ENCODE results near the gene PACSIN2.
"Not testable (repeated sequence)": the region's sequence is repeated elsewhere in the genome, so short reads cannot be mapped to it uniquely, and the experiment has no call there.

PACSIN2 gene, protein sequence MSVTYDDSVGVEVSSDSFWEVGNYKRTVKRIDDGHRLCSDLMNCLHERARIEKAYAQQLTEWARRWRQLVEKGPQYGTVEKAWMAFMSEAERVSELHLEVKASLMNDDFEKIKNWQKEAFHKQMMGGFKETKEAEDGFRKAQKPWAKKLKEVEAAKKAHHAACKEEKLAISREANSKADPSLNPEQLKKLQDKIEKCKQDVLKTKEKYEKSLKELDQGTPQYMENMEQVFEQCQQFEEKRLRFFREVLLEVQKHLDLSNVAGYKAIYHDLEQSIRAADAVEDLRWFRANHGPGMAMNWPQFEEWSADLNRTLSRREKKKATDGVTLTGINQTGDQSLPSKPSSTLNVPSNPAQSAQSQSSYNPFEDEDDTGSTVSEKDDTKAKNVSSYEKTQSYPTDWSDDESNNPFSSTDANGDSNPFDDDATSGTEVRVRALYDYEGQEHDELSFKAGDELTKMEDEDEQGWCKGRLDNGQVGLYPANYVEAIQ

DNA sequence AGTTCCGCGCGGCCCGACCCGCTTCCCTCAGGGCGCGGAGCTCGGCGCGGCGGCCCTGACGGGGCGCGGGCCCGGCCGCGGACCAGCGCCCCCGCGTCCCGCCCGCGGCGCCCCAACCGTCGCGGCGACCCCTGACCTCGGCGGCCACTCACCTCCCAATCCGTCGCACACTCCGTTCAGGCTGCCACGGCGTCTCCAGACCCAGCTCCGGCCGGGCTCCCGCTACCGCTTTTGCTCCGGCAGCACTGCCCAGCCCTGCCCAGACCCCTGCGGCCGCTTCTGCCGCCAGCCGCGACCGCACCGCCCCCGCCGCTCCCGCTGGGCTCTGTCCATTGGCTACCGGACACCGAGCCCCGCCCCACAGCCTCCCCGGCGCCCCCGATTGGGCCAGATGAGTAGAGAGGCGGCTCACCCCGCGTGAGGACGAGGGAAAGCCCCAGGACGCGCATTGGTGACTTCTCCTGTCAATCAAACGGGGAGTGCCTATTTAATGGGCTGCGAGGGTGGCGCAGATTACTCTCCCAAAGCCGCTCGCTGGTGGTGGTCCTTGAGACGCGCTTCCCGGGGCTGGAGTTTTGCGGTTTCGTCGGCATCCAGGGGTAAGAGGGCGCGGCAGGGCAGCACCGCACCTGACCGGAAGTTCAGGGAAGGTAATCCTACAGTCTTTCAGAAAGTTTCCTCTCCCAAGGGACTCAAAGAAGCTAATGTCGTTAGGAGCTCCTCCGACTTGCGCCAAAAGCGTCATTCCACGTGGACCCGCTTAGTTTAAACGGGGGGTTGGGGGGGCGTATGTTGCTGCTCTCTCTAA, at the start of gene PACSIN2:
Gene PACSIN2, minus strand, starts transcription at position 281 of the 808 bp plus-strand sequence. CDS start 103,069 bp downstream, outside the sequence.
- peak; percentile 99 for DNase-seq

DNA sequence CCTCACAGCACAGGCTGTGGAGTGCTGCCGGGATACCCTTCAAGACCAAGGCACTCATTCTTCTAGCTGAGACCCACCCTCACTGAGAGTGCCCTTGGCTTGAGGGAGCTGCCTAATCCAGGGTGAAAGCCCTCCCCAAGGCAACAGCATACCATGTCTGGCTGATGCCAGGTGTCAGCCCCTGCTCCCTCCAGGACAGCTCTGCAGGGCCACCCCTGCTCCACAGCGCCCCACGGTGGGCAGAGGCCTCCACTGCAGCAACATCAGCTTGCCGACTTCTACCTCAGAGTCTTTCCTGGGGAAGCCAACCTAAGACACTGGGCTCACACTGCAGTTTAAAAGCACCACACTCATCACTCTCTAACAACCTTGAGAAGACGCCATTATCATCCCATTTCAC, 45.2 kb upstream of the PACSIN2 start:
- DNase-seq: no peak

DNA sequence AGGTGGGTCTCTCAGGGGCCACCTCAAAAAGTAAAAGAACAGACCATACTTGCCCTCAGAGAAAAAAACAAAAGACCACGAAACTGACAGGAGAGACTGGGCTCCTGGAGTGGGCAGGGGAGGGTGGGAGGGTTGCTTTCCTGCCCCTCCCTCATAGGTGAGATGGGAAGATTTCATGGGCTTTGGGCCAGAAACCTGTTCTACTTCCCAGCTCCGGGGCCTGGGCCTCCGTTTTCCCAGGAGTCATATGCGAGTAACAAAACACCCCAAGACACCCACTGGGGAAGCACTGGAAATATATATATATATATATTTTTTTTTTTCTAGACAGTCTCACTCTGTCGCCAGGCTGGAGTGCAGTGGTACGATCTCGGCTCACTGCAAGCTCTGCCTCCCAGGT, 42.7 kb upstream of the PACSIN2 start:
- DNase-seq: no peak

DNA sequence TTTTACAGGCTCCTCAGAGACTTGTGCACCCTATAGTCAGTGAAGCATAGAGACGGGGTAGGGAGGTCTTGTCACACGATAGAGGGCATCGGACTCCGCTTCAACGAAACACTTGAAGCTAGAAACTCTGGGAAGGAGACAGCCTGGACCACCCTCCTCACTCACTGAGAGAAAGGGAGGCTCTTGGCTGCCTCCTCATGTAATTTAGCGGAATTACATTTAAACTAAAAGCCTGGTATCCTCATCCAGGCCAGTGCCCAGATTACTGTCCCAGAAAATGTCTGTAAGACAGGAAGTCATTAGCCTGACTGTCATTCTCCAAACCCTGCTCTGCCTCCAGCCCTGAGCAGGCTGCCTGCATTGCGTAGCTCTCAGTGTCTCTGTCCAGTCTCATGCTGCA, 38.2 kb upstream of the PACSIN2 start:
- DNase-seq: no peak

DNA sequence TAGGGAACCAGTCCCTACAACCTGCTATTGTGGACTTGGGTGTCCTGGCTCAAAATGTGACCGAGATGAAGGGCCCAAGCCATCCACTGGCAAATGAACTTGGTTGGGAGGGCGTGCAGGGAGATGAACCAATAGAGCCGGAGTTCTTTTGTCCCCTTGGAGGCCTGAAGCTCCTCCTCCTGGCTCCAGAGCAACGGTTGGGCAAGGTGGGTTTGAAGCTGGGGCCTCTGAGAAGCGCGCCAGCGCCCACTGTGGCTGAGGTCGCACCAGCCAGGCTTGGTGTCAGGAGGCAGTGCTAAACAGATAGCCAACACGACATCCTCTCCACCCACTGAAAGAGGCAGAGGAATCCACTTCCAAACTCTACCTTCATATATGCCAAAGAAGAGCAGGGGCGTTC, 36.0 kb upstream of the PACSIN2 start:
- no peak for DNase-seq

DNA sequence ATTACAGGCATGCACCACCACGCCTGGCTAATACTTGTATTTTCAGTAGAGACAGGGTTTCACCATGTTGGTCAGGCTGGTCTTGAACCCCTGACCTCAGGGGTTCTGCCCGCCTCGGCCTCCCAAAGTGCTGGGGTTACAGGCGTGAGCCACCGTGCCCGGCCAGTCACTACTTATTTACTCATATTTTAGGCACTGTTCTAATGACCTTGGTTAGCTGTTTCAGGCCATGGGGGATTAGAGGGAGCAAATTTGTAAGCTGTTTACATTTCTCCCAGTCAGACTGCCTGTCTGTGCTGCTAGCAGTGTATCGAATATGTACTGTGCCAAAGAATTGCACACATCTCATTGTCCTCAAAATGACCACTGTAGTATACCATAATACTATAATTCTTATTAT, 32.7 kb upstream of the PACSIN2 start:
- DNase-seq: no peak

DNA sequence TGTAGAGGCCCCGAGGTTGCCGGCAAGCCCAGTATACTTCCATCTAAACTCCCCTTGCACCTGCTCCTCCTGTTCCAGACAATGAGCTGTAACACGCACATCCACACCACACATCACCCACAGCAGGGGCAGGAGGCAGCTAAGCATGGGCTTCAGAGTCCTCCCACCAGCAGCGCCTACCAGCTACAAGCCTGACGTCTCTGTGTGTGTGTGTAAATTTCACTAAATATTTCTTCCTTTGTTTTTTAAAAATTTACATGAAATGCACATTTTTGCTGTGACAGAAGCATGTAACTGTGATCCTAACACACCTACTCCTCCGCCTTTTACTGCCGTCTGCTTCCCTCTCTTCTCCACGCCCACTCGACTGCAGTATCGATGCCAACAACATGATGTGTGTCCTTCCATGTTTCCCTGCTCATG, 29.4 kb upstream of the PACSIN2 start:
- no peak for DNase-seq

DNA sequence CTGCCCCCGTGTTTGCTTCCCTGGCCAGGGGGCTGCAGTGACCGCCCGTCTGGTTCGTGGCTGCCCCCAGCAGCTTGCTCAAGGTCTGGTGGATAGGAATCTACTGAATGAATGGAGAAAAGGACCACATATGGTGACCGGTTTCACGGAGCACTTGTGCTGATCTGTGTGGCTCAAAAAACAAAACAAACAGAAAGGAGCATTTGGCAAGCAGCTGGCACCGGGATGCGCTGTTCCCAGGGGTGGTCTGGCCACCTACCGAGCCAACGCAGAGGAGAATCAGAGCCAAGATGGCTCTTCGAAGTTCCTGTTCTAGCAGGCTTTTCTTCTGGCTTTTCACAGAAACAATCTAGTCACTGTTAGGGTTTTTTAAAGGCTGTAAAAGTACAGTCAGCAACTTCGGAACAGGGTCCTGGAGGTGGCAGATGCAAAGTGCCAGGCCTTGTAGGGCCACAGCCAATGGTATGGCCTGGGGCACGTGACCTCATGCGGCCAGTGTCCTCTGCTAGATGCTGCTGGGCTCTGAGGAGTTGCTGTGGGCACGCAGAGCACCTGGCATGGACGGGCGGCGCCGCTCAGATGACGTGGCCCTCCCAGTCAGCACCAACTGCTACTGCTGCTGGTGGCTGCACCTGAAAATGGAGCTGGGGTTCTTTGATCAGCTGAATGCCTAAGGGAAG, 27.3 kb upstream of the PACSIN2 start:
- peak; percentile 32 for DNase-seq

DNA sequence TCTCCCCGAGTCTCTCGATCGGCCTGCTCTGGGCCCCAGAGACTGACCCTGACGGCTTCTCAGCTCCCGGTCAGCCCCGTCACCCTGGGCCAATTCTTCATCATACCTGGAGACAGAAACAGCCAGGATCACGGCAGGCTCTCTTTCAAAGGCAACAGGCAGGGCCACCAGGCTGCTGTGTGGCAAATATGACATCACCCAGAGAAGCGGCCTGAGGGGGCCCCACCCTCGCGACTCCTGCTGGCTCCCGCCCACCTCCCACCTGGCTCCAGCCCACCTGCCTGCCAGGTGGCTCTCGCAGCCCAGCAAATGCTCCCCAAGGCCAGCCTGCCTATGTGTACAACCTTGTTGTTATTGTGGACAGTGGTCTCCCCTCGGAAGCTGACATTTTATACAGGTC, 24.9 kb upstream of the PACSIN2 start:
- no peak for DNase-seq

DNA sequence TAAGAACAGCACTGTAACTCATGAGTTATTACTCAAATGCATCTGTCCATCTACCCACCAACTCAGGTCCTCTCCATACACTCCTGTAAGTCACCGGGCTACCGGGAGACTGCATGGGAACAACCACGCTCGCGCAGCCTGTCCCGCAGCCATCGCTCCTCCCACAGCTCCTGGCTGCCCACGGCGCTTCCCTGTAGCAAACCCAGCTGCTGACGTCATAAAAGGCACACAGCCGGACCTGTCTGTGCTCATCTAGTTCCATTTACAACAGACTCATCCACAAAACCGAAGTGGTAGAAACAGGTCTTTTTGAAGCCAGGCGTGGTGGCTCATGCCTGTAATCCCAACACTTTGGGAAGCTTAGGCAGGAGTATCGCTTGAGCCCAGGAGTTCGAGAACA, 23.4 kb upstream of the PACSIN2 start:
- DNase-seq: no peak

DNA sequence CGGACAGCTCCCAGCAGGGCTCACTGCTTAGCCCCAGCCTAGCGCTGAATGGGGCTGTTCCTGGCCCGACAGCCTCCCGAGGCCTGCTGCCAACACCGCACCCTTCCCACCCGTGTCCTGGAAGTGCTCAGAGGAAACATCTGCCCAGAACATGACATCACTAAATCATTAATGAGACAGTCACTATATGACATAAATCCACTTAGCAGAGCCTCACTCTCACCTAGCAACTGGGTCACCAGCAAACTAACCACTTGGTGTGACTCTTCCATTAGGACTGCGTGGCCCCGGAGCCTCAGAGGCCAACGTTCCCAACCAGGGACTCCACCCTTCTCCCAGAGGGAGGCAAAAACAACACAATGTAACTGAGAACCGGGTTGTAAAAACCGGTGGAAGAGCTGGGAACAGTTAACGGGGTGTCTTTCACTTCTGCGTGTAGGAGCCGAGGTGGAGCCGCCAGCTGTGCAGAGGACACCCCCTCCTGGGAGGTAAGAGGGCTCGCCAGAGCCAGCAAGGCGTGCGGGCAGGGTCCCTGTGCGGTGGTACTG, 21.4 kb upstream of the PACSIN2 start:
- DNase-seq: peak; percentile 70

DNA sequence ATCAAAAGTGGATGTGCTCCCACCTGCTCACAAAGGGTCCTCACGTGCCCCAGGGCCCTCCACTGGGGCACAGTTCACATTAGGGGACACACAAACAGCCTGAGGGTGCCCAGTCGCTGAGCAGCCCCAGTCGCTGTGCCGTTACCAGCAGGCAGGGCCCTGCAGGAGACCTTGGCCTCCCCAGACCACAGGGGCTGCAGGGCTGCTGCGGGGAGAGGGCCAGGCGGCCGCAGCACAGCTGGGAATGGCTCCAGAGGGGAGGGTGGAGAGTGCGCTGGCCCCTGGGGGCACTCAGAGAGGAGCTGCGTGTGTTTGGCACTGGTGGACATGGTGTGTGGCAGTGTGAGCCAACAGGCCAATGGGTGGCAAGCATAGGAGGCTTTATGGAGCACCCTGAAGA, 20.3 kb upstream of the PACSIN2 start:
- DNase-seq: no peak

DNA sequence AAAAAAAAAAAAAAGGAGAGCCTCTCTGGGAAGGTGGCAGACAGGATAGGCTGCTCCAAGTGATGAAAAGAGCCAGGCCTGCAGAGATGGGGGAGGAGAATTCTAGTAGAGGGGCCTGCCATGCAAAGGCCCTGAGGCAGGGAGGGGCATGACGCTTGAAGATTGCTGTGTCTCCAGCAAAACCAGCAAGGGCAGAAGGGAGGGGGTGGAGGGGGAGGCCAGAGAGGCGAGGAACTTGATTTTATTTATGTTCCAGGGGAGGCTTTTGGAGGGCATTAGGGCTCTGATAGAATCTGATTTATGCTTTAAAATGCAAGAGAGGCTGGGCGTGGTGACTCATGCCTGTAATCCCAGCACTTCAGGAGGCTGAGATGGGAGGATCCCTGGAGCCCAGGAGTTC, 16.7 kb upstream of the PACSIN2 start:
- DNase-seq: no peak

DNA sequence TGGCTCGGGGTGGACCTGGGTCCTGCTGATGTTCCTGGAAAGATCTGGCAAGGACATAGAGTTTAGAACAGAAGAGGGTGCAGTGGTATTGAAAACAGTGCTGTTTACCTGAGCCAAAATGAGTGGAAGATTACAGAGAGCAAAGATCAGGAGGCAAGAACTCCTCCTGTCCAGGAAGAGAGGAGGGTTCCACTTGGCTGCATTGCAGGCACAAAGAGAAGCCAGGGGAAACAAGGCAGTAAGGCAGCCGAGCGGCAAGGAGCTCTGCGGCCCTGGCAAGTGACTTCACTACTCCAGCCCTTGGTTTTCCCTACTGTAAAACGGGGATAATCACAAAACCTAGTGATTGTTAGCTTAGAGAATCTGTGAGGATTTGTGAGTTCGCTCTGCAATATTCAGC, 3.7 kb upstream of the PACSIN2 start:
- no peak for DNase-seq

DNA sequence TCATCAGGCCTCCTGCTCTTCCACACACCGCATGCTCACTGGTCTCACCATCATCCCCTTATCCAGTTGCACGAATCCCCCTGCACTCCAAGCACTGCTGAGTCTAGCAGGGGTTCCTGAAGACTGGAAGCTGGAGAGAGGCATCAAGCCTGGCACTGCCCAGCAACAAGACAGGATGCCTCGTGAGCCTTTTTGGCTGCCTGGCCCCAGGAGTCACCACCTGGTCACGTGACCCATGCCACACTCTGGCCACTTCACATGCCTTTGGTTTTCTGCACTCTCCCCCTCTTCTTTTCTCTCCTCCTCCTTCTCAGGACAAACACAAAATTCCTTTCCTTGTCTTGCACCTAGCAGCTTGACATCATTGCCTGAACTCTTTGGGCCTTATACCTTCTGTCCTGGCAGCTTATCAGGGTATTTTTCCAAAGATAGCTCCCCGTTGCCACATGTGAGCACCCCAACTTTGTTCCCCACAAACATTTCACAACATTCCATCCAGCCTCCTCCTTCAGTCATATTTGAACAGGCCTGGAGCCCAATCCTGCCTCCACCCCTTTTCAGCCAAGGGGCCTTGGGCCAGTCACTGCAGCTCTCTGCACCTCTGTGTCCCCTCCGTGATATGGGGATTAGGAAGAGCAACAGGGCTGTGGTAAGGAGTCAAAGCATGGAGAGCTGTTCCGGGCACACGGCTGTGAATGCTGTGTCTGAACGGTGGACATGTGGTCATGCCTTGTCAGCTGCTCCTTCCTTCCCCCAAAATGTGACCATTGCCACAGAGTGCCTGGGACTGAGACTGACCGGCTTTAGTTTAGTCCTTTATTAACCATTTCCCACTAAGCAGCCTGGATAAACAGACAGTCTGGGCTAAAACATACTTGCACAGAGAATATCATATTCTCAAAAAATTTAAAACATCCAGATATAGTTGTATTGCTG, 2.8 kb upstream of the PACSIN2 start:
- no peak for DNase-seq

DNA sequence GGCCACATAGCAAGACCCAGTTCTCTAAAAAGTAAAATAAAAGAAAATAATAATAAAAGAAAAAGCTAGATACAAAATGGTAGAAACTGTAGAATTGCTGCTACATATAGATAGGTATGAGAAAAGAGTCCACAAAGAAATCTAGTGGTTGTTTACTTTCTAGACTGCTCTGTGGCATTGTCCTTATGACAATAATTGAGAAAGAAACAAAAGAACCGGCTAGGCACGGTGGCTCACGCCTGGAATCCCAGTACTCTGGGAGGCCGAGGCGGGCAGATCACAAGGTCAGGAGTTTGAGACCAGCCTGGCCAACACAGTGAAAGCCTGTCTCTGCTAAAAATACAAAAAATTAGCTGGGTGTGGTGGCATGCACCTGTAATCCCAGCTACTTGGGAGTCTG, 1.2 kb upstream of the PACSIN2 start:
- not testable (repeated sequence) for DNase-seq

DNA sequence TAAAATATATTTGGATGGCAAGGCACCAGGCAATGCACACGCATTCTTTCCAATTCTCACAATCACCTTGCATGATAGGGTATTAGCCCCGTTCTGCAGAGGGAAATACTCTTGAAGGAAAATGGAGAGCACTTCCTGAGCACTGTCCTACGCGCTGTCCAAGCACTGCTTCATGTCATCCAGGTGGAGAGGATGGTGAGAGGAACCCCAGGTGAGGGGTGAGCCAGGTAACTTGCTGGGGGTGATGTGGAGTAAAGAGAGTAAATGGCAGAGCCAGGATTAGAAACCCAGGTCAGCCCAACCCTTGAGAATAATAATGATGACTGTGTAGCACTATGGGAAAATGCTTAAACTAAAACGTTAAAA, 711 bp upstream of the PACSIN2 start:
- no peak for DNase-seq

DNA sequence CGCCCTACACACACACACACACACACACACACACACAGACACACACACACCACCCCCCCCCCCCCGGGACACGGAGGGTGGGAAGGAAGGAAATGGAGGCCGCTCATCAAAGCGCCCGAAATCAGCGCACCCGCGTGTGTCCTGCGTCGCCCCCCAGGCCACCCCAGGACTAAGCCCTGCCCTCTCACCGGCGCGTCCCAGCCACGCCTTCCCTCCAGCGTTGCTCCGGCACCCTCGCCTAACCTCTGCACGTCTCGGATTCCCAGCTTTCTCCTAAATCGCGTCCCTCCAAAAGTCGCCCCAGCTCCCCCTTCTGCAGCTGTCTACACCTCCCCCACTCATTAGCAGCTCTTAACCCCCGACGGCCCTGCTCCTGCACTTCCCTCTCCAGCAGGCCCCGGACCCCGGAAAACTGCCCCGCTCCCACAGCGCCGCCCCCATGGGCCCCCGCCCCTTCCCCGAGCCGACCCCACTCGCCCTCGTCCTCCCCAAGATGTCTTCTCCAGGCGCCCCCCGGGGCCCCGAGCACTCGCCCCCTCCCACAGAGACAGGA, 557 bp downstream of the PACSIN2 start:
- DNase-seq: no peak

DNA sequence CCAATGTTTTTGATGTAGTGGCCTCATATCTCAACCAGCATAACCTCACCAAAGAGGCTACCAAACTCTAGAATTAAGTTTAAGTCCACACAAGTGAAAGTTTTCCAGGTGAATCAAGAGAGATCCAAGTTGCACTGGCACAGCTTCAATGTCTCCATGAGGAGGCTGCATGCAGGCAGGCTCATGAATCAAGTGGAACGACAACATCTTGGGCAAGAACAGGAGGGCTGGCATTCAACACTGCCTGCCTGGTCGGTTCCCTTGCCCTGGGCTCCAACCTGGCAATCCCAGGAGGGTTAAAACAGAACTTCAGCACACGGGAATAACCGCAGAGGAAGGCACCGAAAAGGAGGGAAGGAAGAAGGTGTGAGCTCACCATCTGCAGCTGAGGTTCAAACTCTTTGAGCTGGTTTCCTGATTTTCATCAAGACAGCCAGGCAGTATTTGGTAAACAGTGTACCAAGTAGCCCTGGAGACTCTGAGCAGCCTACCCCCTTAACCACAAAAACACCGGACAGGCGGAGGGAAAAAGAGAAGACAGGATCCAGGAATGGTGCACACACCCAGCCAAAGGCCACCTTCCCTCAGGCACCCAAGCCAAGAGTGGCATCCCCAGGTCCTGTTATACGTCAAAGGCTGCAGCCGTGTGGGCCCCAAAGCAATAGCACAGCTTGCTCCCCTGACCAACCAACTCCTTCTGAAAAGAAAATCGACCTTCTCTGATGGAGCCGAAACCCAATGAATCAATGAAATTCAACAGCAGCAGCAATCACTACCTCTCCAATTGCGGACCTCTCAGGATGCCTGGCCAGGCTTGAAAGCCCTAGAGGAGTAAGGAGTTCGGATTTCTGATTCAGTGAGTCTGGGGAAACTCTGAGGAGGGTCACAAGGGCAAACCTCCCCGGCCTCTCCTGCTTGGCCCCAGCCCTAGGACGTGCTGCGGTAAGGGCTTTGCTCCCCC, 1.3 kb downstream of the PACSIN2 start:
- no peak for DNase-seq

DNA sequence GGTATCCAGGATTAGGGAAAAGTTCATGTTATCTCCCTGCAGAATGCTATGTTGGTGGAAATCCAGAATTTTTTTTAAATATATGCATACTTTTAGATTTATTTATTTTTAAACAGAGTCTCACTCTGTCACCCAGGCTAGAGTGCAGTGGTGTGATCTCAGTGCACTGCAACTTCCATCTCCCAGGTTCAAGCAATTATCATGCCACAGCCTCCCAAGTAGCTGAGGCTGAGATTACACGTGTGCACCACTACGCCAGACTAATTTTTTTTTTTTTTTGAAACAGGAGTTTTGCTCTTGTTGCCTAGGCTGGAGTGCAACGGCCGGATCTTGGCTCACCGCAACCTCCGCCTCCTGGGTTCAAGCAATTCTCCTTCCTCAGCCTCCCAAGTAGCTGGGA, 2.6 kb downstream of the PACSIN2 start:
- no peak for DNase-seq

DNA sequence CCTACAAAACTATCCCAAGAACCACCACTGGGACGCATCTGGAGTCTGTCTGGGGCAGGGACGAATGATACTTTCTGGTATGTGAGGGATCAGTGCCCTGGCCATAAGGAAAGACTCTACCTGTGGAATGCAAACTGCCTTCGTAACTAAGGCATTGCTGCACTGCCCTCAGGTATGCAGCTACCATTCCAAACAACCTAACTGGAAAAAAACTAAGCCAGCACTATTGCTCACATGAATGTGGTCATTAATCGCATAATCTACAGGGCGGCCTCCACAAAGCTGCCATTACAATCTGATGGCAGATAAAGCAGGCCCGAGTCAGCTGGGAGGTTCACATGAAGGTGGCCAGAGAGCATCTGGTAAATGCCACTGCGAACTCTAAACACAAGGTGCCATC, 3.9 kb downstream of the PACSIN2 start:
- DNase-seq: no peak
